ENCODE data around the gene PRDM5. TPM values are rescaled to one million over a fixed set of nuclear protein-coding genes. Genes with fewer than 3 reads are reported as not detected.
A peak's percentile ranks its signal among the peaks of the same experiment; 100 is the strongest.

The PRDM5 gene
- total and polyA plus RNA-seq, 7 donors = 0.56 to 3.4 (median 2.2) TPM

GRCh38 chr4:120709991-120710390, 212.5 kb downstream of the PRDM5 start:
- Histone ChIP-seq H3K36me3 (ENCODE audit: insufficient read depth in 1 of 2, low read depth in 1 of 2) (no peaks in the 10 kb centered on the region), H3K4me1 (peaks cover 5% of the 10 kb centered on the region), H3K4me3 (no peak overlapping the region), H3K27me3 (ENCODE audit: insufficient read depth in 3 of 3, low read length in 2 of 3) (no peaks in the 10 kb centered on the region), H3K9me3 (no peaks in the 10 kb centered on the region), H3K27ac (no peak overlapping the region)
- no peak for TF ChIP-seq CTCF (IDR thresholded peaks at IDR 0.05)
- WGBS, 3 donors = 57 to 60% (median 57%) methylated on average over 3 of the region's 3 CpGs
- DNase-seq (no peak), ATAC-seq (peak; percentile 53 to 82 (median 66))
- intact Hi-C loops (cut with DNase I) = loop anchor here in 1 of 2 donors (10.0 kb wide), 1 partner anchor 385 kb away; no protein-coding TSS in a partner anchor

GRCh38 chr4:120704538-120704937, 218.0 kb downstream of the PRDM5 start:
- Histone ChIP-seq H3K4me1 (peaks cover 6% of the 10 kb centered on the region), H3K9me3 (no peaks in the 10 kb centered on the region), H3K36me3 (ENCODE audit: insufficient read depth in 1 of 2, low read depth in 1 of 2) (no peaks in the 10 kb centered on the region), H3K4me3 (no peak overlapping the region), H3K27me3 (ENCODE audit: insufficient read depth in 3 of 3, low read length in 2 of 3) (no peaks in the 10 kb centered on the region), H3K27ac (no peak overlapping the region)
- ATAC-seq = no peak
- no peak for TF ChIP-seq CTCF (IDR thresholded peaks at IDR 0.05)
- intact Hi-C loops (cut with DNase I) = no loop called here
- no peak for DNase-seq
- WGBS, 3 donors = 74 to 80% (median 78%) methylated on average over 6 of the region's 6 CpGs

GRCh38 chr4:120703908-120704307, 218.6 kb downstream of the PRDM5 start:
- Histone ChIP-seq H3K9me3 (no peaks in the 10 kb centered on the region), H3K4me1 (peaks cover 4% of the 10 kb centered on the region), H3K27ac (no peak overlapping the region), H3K27me3 (ENCODE audit: insufficient read depth in 3 of 3, low read length in 2 of 3) (no peaks in the 10 kb centered on the region), H3K36me3 (ENCODE audit: insufficient read depth in 1 of 2, low read depth in 1 of 2) (no peaks in the 10 kb centered on the region), H3K4me3 (no peak overlapping the region)
- DNase-seq = no peak
- intact Hi-C loops (cut with DNase I) = no loop called here
- ATAC-seq = no peak
- TF ChIP-seq CTCF (IDR thresholded peaks at IDR 0.05) = no peak
- WGBS, 3 donors = 61 to 73% (median 64%) methylated on average over 1 of the region's 1 CpG

DNA sequence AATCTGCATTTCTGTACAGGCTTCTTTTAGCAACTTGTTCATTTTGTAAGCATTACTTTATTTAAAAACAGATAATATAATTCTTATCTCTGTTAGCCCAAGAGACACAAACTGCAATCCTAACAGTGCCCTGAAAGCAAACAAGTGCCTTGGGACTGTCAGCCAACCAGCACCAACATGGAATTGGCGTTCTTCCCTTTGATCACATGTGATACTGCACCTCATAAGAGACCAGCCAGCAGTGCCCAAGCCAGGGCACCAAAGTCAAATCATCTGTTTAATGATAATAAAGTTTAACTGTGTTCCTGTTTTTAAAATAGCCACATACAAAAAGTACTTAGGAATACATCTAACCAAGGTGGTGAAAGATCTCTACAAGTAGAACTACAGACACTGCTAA, 223.2 kb downstream of the PRDM5 start:
- WGBS, 3 donors = 79 to 90% (median 85%) methylated on average over 1 of the region's 1 CpG
- Histone ChIP-seq H3K36me3 (ENCODE audit: insufficient read depth in 1 of 2, low read depth in 1 of 2) (no peaks in the 10 kb centered on the region), H3K4me1 (peaks cover 2% of the 10 kb centered on the region), H3K4me3 (no peak overlapping the region), H3K27me3 (ENCODE audit: insufficient read depth in 3 of 3, low read length in 2 of 3) (no peaks in the 10 kb centered on the region), H3K27ac (no peak overlapping the region), H3K9me3 (no peaks in the 10 kb centered on the region)
- no peak for DNase-seq
- ATAC-seq = no peak
- intact Hi-C loops (cut with DNase I) = no loop called here
- no peak for TF ChIP-seq CTCF (IDR thresholded peaks at IDR 0.05)

DNA sequence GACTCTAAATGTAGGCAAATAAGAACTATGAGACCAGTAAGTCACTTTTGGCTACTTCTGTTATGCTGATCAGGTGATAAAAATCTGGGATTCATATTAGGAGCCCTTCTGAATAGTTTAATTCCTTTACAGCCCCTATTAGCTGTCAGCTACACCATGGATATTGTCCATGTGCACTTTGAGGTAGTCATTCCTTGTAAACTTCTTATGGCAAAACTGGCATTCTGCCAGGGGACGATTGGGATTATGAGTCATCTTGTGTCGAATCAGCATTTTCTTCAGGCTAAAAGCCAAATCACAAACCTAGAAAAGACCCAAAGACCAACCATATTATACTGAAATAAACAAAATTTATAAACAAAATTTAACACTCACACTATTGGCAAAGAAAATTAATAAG, 227.6 kb downstream of the PRDM5 start:
- TF ChIP-seq CTCF (IDR thresholded peaks at IDR 0.05) = no peak
- ATAC-seq (no peak), DNase-seq (no peak)
- H3K36me3 ChIP-seq (ENCODE audit: insufficient read depth in 1 of 2, low read depth in 1 of 2) = no peaks in the 10 kb centered on the region
- H3K27ac ChIP-seq = no peak overlapping the region
- intact Hi-C loops (cut with DNase I) = no loop called here
- 5 to 11% (median 9%) methylated on average over 2 of the region's 2 CpGs for WGBS, 3 donors
- no peaks in the 10 kb centered on the region for H3K9me3 ChIP-seq
- H3K4me1 ChIP-seq = no peaks in the 10 kb centered on the region
- no peaks in the 10 kb centered on the region for H3K27me3 ChIP-seq (ENCODE audit: insufficient read depth in 3 of 3, low read length in 2 of 3)
- H3K4me3 ChIP-seq = no peak overlapping the region
